OCI-LY1 (cell line): ENCODE measurements around the gene ABCD3.

Experiments used
- H2AFZ ChIP-seq: fragments of 200-600 bp; sonication (generic), shearing (Covaris generic); 2 replicates; pipeline ENCODE4 v1.6.0; 2014; ENCODE audit warnings: antibody characterized with exemption, mild to moderate bottlenecking, low read length
- H3F3A ChIP-seq: fragments of 200-600 bp; sonication (generic), shearing (Covaris generic); 2 replicates; pipeline ENCODE4 v1.6.0; 2014; ENCODE audit warnings: mild to moderate bottlenecking, antibody characterized with exemption, low read length, moderate library complexity; ENCODE audit not compliant: insufficient read depth
- H3K27ac ChIP-seq: fragments of 200-600 bp; sonication (generic); 2 replicates; pipeline ENCODE4 v1.5.1; 2014; ENCODE audit warnings: low read length, mixed run types, mild to moderate bottlenecking, low read depth; ENCODE audit not compliant: poor library complexity, severe bottlenecking
- H3K27me3 ChIP-seq: fragments of 200-600 bp; sonication (generic); 2 replicates; pipeline ENCODE4 v1.6.0; 2014; ENCODE audit warnings: antibody characterized with exemption, mild to moderate bottlenecking, low read length, moderate library complexity; ENCODE audit not compliant: insufficient read depth
- H3K36me3 ChIP-seq: fragments of 200-600 bp; sonication (generic); 2 replicates; pipeline ENCODE4 v1.6.1; 2014; ENCODE audit warnings: mild to moderate bottlenecking, antibody characterized with exemption, low read length, moderate library complexity, mixed read lengths; ENCODE audit not compliant: insufficient read depth
- H3K4me1 ChIP-seq: fragments of 200-600 bp; sonication (generic); 2 replicates; pipeline ENCODE4 v1.5.1; 2014; ENCODE audit warnings: mild to moderate bottlenecking, low read length, moderate library complexity; ENCODE audit not compliant: insufficient read depth, severe bottlenecking
- H3K4me2 ChIP-seq: fragments of 200-600 bp; sonication (generic), shearing (Covaris generic); 2 replicates; pipeline ENCODE4 v1.6.1; 2014; ENCODE audit warnings: low read length
- H3K4me3 ChIP-seq: fragments of 200-600 bp; sonication (generic); 2 replicates; pipeline ENCODE4 v1.5.1; 2014; ENCODE audit warnings: low read length, low read depth, mild to moderate bottlenecking, mixed read lengths; ENCODE audit not compliant: poor library complexity, severe bottlenecking
- H3K79me2 ChIP-seq: fragments of 200-600 bp; shearing (Covaris generic); 2 replicates; pipeline ENCODE4 v1.6.1; 2016; ENCODE audit warnings: mixed run types, low read length, mixed read lengths; ENCODE audit not compliant: insufficient read depth
- H3K9ac ChIP-seq: fragments of 200-600 bp; sonication (generic), shearing (Covaris generic); 2 replicates; pipeline ENCODE4 v1.6.1; 2014; ENCODE audit warnings: mild to moderate bottlenecking, low read length, mixed read lengths
- H3K9me2 ChIP-seq: fragments of 200-600 bp; sonication (generic), shearing (Covaris generic); 2 replicates; pipeline ENCODE4 v1.6.1; 2014; ENCODE audit warnings: low read depth, mild to moderate bottlenecking, low read length, mixed read lengths
- H3K9me3 ChIP-seq: fragments of 200-600 bp; shearing (Covaris generic); 2 replicates; pipeline ENCODE4 v1.6.1; 2014; ENCODE audit warnings: low read length, mixed read lengths
- H4K20me1 ChIP-seq: fragments of 200-600 bp; sonication (generic), shearing (Covaris generic); 2 replicates; pipeline ENCODE4 v1.6.0; 2016; ENCODE audit warnings: mild to moderate bottlenecking, low read length; ENCODE audit not compliant: insufficient read depth
- CTCF ChIP-seq: fragments of 200-600 bp; sonication (generic), shearing (Covaris generic); IDR thresholded peaks from 2 replicates; pipeline ENCODE4 v1.5.1; 2017; ENCODE audit warnings: mild to moderate bottlenecking, antibody characterized with exemption, low read length, moderate library complexity, mixed read lengths
- EZH2 ChIP-seq: fragments of 200-600 bp; sonication (generic), shearing (Covaris generic); IDR thresholded peaks from 2 replicates; pipeline ENCODE4 v1.8.0; 2017; ENCODE audit warnings: borderline replicate concordance, mixed run types, mild to moderate bottlenecking, antibody characterized with exemption, low read length, moderate library complexity, mixed read lengths

ABCD3 gene

DNA sequence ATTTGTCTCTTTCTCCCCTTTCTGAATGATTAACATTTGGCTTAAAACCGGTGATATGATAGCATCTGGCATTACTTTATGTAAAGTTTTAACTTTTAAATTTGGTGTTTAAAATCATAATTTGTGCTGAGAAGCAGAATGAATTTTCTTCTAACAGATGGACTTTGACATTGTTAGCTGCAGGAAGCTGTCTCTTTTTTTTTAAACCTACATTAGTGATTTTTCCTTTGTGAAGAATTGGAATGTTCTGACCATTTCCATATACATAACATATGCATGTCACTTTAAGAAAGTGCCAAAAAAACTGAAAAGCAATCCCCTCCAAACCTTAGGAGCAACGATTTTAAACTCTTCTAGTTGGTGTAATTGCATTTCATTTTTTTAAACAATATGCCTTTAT lies 101.2 kb downstream of the ABCD3 start:
- no peak for TF ChIP-seq CTCF
- TF ChIP-seq EZH2 = no peak
- H3K4me2 ChIP-seq = no peak overlapping the region
- no peaks in the 10 kb centered on the region for H3K9me2 ChIP-seq
- H3F3A ChIP-seq = no peaks in the 10 kb centered on the region
- no peak overlapping the region for H3K4me3 ChIP-seq
- H3K4me1 ChIP-seq = no peaks in the 10 kb centered on the region
- H4K20me1 ChIP-seq = no peaks in the 10 kb centered on the region
- H3K79me2 ChIP-seq = no peaks in the 10 kb centered on the region
- H3K27me3 ChIP-seq = no peaks in the 10 kb centered on the region
- no peak overlapping the region for H2AFZ ChIP-seq
- no peaks in the 10 kb centered on the region for H3K9me3 ChIP-seq
- H3K27ac ChIP-seq = no peak overlapping the region
- H3K9ac ChIP-seq = no peak overlapping the region
- H3K36me3 ChIP-seq = no peaks in the 10 kb centered on the region

- Histone ChIP-seq H3K9ac (no peak overlapping the region), H3K4me1 (no peaks in the 10 kb centered on the region), H3K4me2 (no peak overlapping the region), H3K27ac (no peak overlapping the region), H3K79me2 (no peaks in the 10 kb centered on the region), H3K9me2 (no peaks in the 10 kb centered on the region), H2AFZ (no peak overlapping the region), H3K36me3 (no peaks in the 10 kb centered on the region), H3K4me3 (no peak overlapping the region), H4K20me1 (no peaks in the 10 kb centered on the region), H3F3A (no peaks in the 10 kb centered on the region), H3K27me3 (no peaks in the 10 kb centered on the region), H3K9me3 (no peaks in the 10 kb centered on the region)
- TF ChIP-seq CTCF (peak; percentile 20; the same call in 1 of the 2 replicates), EZH2 (no peak)
These were observed 104.1 kb downstream of the ABCD3 start for GRCh38 chr1:94522304-94522703.

DNA sequence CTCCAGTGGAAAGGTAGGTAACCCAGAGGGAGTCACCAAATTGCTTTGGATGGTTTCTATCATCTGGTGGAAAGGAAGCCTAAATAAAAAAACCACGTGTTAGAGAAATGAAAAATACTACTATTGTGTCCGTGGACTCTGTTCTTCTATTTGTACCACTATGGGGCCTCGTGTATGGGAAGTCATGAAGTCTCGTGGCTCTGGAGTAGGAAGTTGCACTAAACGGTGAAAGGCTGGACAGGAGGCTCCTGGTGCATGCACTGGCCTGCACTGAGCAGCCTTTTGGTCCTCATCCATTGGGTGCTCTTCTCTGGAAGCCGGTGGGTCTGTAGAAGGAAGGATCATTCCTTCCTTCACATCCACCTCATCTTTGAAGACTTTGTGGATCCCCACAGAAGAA lies 106.3 kb downstream of the ABCD3 start:
- Histone ChIP-seq H3K36me3 (no peaks in the 10 kb centered on the region), H3K9ac (no peak overlapping the region), H2AFZ (no peak overlapping the region), H3K79me2 (no peaks in the 10 kb centered on the region), H3K27me3 (no peaks in the 10 kb centered on the region), H3F3A (no peaks in the 10 kb centered on the region), H3K4me3 (no peak overlapping the region), H3K4me1 (no peaks in the 10 kb centered on the region), H4K20me1 (no peaks in the 10 kb centered on the region), H3K9me2 (no peaks in the 10 kb centered on the region), H3K27ac (no peak overlapping the region), H3K9me3 (no peaks in the 10 kb centered on the region), H3K4me2 (no peak overlapping the region)
- no peak for TF ChIP-seq CTCF
- no peak for TF ChIP-seq EZH2
